ENCODE data around the gene IL12A. TPM values are rescaled to one million over a fixed set of nuclear protein-coding genes. Genes with fewer than 3 reads are reported as not detected.

Gene IL12A
- total and polyA plus RNA-seq, 2 of the 8 experiments (the other 6 are each of a cell fraction or from before 2014, with no cell fraction given) = 0.41 to 0.92 TPM

GRCh38 chr3:159945930-159946329 is 42.7 kb upstream of the IL12A start:
- no peak overlapping the region for H4K91ac ChIP-seq (replicated peaks; ENCODE audit: insufficient read length, low read length)
- H2BK120ac ChIP-seq (replicated peaks; ENCODE audit: low read depth, low read length) = no peak overlapping the region
- H2BK12ac ChIP-seq (ENCODE audit: low read depth, low read length) = no peak overlapping the region
- no peak overlapping the region for H3K18ac ChIP-seq (ENCODE audit: extremely low read depth, low read length)
- no peak overlapping the region for H3K4me2 ChIP-seq (ENCODE audit: insufficient read depth in 1 of 2, low read depth in 2 of 2, low read length in 2 of 2)
- TF ChIP-seq MAFK (IDR thresholded peaks at IDR 0.05; ENCODE audit: low read depth, low read length) (no peak), KDM5A (IDR thresholded peaks at IDR 0.05; ENCODE audit: low read length) (no peak), USF2 (IDR thresholded peaks at IDR 0.05; ENCODE audit: low read length) (no peak), SUZ12 (IDR thresholded peaks at IDR 0.05; ENCODE audit: low read length) (no peak), GTF2F1 (IDR thresholded peaks at IDR 0.05; ENCODE audit: borderline replicate concordance, low read depth, low read length) (no peak), CREB1 (IDR thresholded peaks at IDR 0.05) (no peak), ZNF274 (IDR thresholded peaks at IDR 0.05; ENCODE audit: borderline replicate concordance, extremely low read depth, low read length) (no peak), JUND (IDR thresholded peaks at IDR 0.05; ENCODE audit: low read length) (no peak), TAF1 (IDR thresholded peaks at IDR 0.05; ENCODE audit: low read depth, low read length) (no peak), CEBPB (IDR thresholded peaks at IDR 0.05; ENCODE audit: low read depth, low read length) (no peak), JUN (IDR thresholded peaks at IDR 0.05; ENCODE audit: low read depth, low read length) (no peak)
- no peaks in the 10 kb centered on the region for H3K23me2 ChIP-seq (ENCODE audit: low read depth, low read length)
- H3K56ac ChIP-seq (replicated peaks; ENCODE audit: insufficient read length, low read depth, low read length) = no peak overlapping the region
- ChIA-PET CTCF (ENCODE audit: partially characterized antibody) (interaction anchor here (1.0 to 3.2 kb wide), 6 partner anchors 9 to 60 kb away, joined by 3 to 13 read pairs (median 3); partner anchors contain the start of gene IL12A), POLR2A (ENCODE audit: partially characterized antibody) (no interaction called here)
- H3K4ac ChIP-seq (replicated peaks; ENCODE audit: insufficient read length, low read depth, low read length) = no peak overlapping the region
- H2AK5ac ChIP-seq (ENCODE audit: low read depth, low read length) = no peak overlapping the region
- no peaks in the 10 kb centered on the region for H3K27me3 ChIP-seq (replicated peaks in 1 of 4; ENCODE audit: control insufficient read depth in 3 of 4, extremely low read depth in 1 of 4, insufficient read depth in 3 of 4, low read length in 3 of 4)
- no peak overlapping the region for H3K14ac ChIP-seq (ENCODE audit: insufficient read length)
- no peak overlapping the region for H3K9ac ChIP-seq (replicated peaks in 1 of 4; ENCODE audit: extremely low read depth in 1 of 4, low read depth in 3 of 4, low read length in 3 of 4)
- H4K5ac ChIP-seq (ENCODE audit: insufficient read length, low read depth, low read length) = no peak overlapping the region
- H3K23ac ChIP-seq (ENCODE audit: insufficient read length) = no peak overlapping the region
- no peaks in the 10 kb centered on the region for H3K36me3 ChIP-seq (ENCODE audit: control insufficient read depth in 2 of 4, insufficient read depth in 4 of 4, low read length in 3 of 4)
- no peaks in the 10 kb centered on the region for H4K20me1 ChIP-seq (replicated peaks in 1 of 2; ENCODE audit: control insufficient read depth in 1 of 2, insufficient read depth in 2 of 2, low read length in 2 of 2)
- no peak overlapping the region for H2BK15ac ChIP-seq (ENCODE audit: low read length)
- H2AFZ ChIP-seq (ENCODE audit: low read length) = no peak overlapping the region
- H3K79me2 ChIP-seq (ENCODE audit: control insufficient read depth in 1 of 2, insufficient read depth in 2 of 2, low read length in 2 of 2) = no peaks in the 10 kb centered on the region
- H2BK20ac ChIP-seq (ENCODE audit: low read length) = no peak overlapping the region
- FAIRE-seq (no peak), DNase-seq (ENCODE audit: low read depth in 1 of 2, low spot score in 2 of 2) (no peak)
- no peak overlapping the region for H3K4me3 ChIP-seq (ENCODE audit: extremely low read depth in 1 of 4, insufficient read depth in 2 of 4, low read depth in 3 of 4, low read length in 4 of 4)
- H3K27ac ChIP-seq (ENCODE audit: low read depth, low read length) = no peak overlapping the region
- no peaks in the 10 kb centered on the region for H3K79me1 ChIP-seq (ENCODE audit: low read depth, low read length)
- H3K9me3 ChIP-seq (ENCODE audit: insufficient read depth in 2 of 2, low read depth in 1 of 2, low read length in 1 of 2) = peaks cover 0 to 2% of the 10 kb centered on the region in 2 experiments; a peak in 1 of 4 replicates
- H3K4me1 ChIP-seq (replicated peaks in 1 of 4; ENCODE audit: control insufficient read depth in 3 of 4, insufficient read depth in 4 of 4, low read length in 3 of 4) = no peaks in the 10 kb centered on the region
- H4K8ac ChIP-seq (ENCODE audit: extremely low read depth, insufficient read depth, low read length) = no peak overlapping the region
- H2BK5ac ChIP-seq (ENCODE audit: low read depth, low read length) = no peak overlapping the region
- 87% methylated on average over 2 of the region's 2 CpGs; no CpG with 5 or more reads in 1 of the 2 experiments for WGBS, 2 experiments (ENCODE audit: extremely low coverage in 1 of 2, insufficient coverage in 1 of 2, insufficient read length in 1 of 2, insufficient replicate concordance in 2 of 2, low coverage in 1 of 2, low lambda C conversion rate in 2 of 2, missing lambda C conversion rate in 1 of 2)
